H1 (cell line): ENCODE results near the gene PTPRD.

ENCODE experiments used
- CHD1 ChIP-seq: IDR thresholded peaks from 2 replicates; pipeline ENCODE4 v1.6.1; 2012; ENCODE audit warnings: low read depth, low read length, improper control_type of control experiment
- CTBP2 ChIP-seq: IDR thresholded peaks from 2 replicates; pipeline ENCODE4 v1.7.0; 2011; ENCODE audit warnings: borderline replicate concordance, mild to moderate bottlenecking, moderate library complexity, mixed read lengths, low read length; ENCODE audit not compliant: insufficient read depth, insufficient read length
- EP300 ChIP-seq, 2 experiments: IDR thresholded peaks; 1 replicate in 1 of 2; 2 replicates in 1 of 2; pipeline ENCODE4 v1.6.1; 2011 to 2012; ENCODE audit warnings: low read depth in 2 of 2, low read length in 2 of 2, mild to moderate bottlenecking in 2 of 2, borderline replicate concordance in 1 of 2, inconsistent platforms in 1 of 2, moderate library complexity in 1 of 2
- EZH2 ChIP-seq: fragments of 200-600 bp; sonication (generic); IDR thresholded peaks from 2 replicates; pipeline ENCODE4 v1.7.1; 2012; ENCODE audit warnings: low read depth, mild to moderate bottlenecking, moderate library complexity, low read length, inconsistent platforms; ENCODE audit not compliant: severe bottlenecking
- HDAC6 ChIP-seq: IDR thresholded peaks from one replicate; pipeline ENCODE4 v1.7.1; 2012; ENCODE audit warnings: low read depth, mild to moderate bottlenecking, inconsistent platforms, low read length, moderate library complexity
- POLR2A ChIP-seq, 2 experiments: IDR thresholded peaks; 1 replicate in 1 of 2; 2 replicates in 1 of 2; pipeline ENCODE4 v1.6.1; 2011; ENCODE audit warnings: low read depth in 2 of 2, low read length in 2 of 2, mild to moderate bottlenecking in 2 of 2; ENCODE audit errors: control extremely low read depth in 1 of 2
- SIX5 ChIP-seq: IDR thresholded peaks from 2 replicates; pipeline ENCODE4 v1.6.1; 2011; ENCODE audit warnings: mild to moderate bottlenecking, low read depth, low read length
- SUZ12 ChIP-seq: fragments of 200-600 bp; sonication (generic); IDR thresholded peaks from 2 replicates; pipeline ENCODE4 v1.6.1; 2012; ENCODE audit warnings: mild to moderate bottlenecking, inconsistent platforms, low read length, moderate library complexity, mixed read lengths
- TEAD4 ChIP-seq: IDR thresholded peaks from 2 replicates; pipeline ENCODE4 v1.6.1; 2012; ENCODE audit warnings: low read depth, low read length, inconsistent platforms, mixed read lengths
- TF ChIP-seq, protein P1 (sequence below), 3 experiments: IDR thresholded peaks; 1 replicate in 2 of 3; 2 replicates in 1 of 3; pipeline versions ENCODE4 v1.5.1 to v1.6.1; 2011; ENCODE audit warnings: low read length in 3 of 3, mild to moderate bottlenecking in 3 of 3, inconsistent platforms in 2 of 3, low read depth in 1 of 3, moderate library complexity in 1 of 3; ENCODE audit not compliant: insufficient read depth in 1 of 3; ENCODE audit errors: control extremely low read depth in 1 of 3

GRCh38 chr9:8876303-8876702, 1736.5 kb downstream of the PTPRD start:
- TF ChIP-seq, protein P1, sequence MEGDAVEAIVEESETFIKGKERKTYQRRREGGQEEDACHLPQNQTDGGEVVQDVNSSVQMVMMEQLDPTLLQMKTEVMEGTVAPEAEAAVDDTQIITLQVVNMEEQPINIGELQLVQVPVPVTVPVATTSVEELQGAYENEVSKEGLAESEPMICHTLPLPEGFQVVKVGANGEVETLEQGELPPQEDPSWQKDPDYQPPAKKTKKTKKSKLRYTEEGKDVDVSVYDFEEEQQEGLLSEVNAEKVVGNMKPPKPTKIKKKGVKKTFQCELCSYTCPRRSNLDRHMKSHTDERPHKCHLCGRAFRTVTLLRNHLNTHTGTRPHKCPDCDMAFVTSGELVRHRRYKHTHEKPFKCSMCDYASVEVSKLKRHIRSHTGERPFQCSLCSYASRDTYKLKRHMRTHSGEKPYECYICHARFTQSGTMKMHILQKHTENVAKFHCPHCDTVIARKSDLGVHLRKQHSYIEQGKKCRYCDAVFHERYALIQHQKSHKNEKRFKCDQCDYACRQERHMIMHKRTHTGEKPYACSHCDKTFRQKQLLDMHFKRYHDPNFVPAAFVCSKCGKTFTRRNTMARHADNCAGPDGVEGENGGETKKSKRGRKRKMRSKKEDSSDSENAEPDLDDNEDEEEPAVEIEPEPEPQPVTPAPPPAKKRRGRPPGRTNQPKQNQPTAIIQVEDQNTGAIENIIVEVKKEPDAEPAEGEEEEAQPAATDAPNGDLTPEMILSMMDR (IDR thresholded peaks at IDR 0.05; ENCODE audit: control extremely low read depth in 1 of 3, insufficient read depth in 1 of 3, low read depth in 1 of 3, low read length in 3 of 3) = no peak
- TF ChIP-seq POLR2A (IDR thresholded peaks at IDR 0.05; ENCODE audit: control extremely low read depth in 1 of 2, low read depth in 2 of 2, low read length in 2 of 2) (no peak), EP300 (IDR thresholded peaks at IDR 0.05; ENCODE audit: borderline replicate concordance in 1 of 2, low read depth in 2 of 2, low read length in 2 of 2) (no peak), HDAC6 (no peak), EZH2 (no peak), SIX5 (no peak), CTBP2 (no peak), SUZ12 (no peak), TEAD4 (0 out of 2 replicates have a peak, but pooled peaks have one; percentile 20), CHD1 (no peak)
